Thyroid gland (tissue), 4 donors: ENCODE data around the gene TMCO4.

Experiments used
- POLR2A ChIP-seq, 2 donors: fragments of 450-650 bp; IDR thresholded peaks; one replicate each; pipeline ENCODE4 v1.6.1; 2017; ENCODE audit warnings: antibody characterized with exemption in 2 of 2, mild to moderate bottlenecking in 2 of 2, moderate library complexity in 1 of 2
- TF ChIP-seq, protein P1 (sequence below), 6 experiments: fragments of 200-600 bp in 3 of 6; fragments of 450-650 bp in 3 of 6; sonication (generic) in 3 of 6; IDR thresholded peaks; one replicate each; pipeline ENCODE4 v1.5.1; 2016 to 2019; ENCODE audit warnings: antibody characterized with exemption in 6 of 6, mild to moderate bottlenecking in 2 of 6, inconsistent platforms in 1 of 6, moderate library complexity in 1 of 6

DNA sequence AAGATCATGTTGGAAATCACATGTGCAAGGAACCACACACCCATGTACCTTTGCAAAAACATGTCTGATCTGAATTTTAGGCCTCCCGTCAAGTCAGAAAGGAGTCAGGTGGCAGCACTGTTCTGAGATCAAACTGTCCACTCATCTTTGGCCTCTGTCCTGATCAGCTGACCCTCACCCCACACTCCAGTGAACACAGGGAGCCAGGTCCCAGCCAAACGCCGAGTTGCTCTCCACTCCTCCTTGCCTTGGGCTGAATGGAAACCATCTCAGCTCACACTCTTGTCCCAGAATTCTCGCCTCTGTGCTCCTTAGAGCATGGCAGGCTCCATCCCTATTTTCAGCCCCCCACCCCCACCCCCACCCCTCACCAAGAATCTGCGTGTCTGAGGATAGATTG lies 20.0 kb upstream of the TMCO4 start:
- TF ChIP-seq POLR2A (IDR thresholded peaks at IDR 0.05) = no peak
- TF ChIP-seq, protein P1, sequence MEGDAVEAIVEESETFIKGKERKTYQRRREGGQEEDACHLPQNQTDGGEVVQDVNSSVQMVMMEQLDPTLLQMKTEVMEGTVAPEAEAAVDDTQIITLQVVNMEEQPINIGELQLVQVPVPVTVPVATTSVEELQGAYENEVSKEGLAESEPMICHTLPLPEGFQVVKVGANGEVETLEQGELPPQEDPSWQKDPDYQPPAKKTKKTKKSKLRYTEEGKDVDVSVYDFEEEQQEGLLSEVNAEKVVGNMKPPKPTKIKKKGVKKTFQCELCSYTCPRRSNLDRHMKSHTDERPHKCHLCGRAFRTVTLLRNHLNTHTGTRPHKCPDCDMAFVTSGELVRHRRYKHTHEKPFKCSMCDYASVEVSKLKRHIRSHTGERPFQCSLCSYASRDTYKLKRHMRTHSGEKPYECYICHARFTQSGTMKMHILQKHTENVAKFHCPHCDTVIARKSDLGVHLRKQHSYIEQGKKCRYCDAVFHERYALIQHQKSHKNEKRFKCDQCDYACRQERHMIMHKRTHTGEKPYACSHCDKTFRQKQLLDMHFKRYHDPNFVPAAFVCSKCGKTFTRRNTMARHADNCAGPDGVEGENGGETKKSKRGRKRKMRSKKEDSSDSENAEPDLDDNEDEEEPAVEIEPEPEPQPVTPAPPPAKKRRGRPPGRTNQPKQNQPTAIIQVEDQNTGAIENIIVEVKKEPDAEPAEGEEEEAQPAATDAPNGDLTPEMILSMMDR (IDR thresholded peaks at IDR 0.05) = no peak
